DND-41 (cell line): Measurements from ENCODE around the gene PSME3IP1.

ENCODE experiments used
- CTCF ChIP-seq: IDR thresholded peaks from 2 replicates; pipeline ENCODE4 v1.5.1; 2012; ENCODE audit warnings: borderline replicate concordance, low read length, moderate library complexity, mild to moderate bottlenecking; ENCODE audit not compliant: poor library complexity, severe bottlenecking; ENCODE audit errors: extremely low read depth
- EZH2 ChIP-seq: IDR thresholded peaks from 3 replicates; pipeline ENCODE4 v1.6.1; 2012; ENCODE audit warnings: borderline replicate concordance, low read depth, mild to moderate bottlenecking, moderate library complexity, low read length, inconsistent platforms; ENCODE audit not compliant: severe bottlenecking

- TF ChIP-seq CTCF (no peak), EZH2 (no peak)
Measured at GRCh38 chr16:57167538-57167937, 18.3 kb downstream of the PSME3IP1 start.
